Measurements from ENCODE around the gene RYK. TPM values are rescaled to one million over a fixed set of nuclear protein-coding genes. Genes with fewer than 3 reads are reported as not detected.

Gene RYK
- total and polyA plus RNA-seq, 2 donors (not counting 1 experiment from before 2014, with no cell fraction given): 60.6 to 112 TPM

DNA sequence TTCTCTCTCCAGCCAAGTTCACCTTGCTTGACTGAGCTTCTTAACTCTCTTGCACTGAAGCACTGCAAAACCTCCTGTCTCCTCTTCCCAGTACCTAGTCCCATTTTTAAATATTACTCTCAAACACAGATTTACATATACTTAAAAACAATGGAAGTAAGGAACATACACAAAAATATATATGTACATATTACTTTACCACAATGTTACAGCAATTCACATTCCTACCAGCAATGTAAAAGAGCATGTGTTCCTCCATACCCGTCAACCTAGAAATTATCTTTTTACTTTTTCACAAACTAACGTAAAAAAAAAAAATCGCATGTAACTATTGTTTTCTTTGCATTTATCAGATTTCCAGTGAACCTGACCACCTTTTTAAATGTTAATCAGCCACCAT lies 60.4 kb downstream of the RYK start:
- H3K4me2 ChIP-seq (ENCODE audit: extremely low read depth, insufficient read depth, low read length): no peak overlapping the region
- no peak overlapping the region for H3K27ac ChIP-seq (ENCODE audit: insufficient read depth, low read length)
- H3K9me3 ChIP-seq (ENCODE audit: control insufficient read depth, insufficient read depth, low read depth, low read length): no peaks in the 10 kb centered on the region
- TF ChIP-seq EZH2 (IDR thresholded peaks at IDR 0.05; ENCODE audit: low read length, missing control alignments): no peak
- TF ChIP-seq, protein P1, sequence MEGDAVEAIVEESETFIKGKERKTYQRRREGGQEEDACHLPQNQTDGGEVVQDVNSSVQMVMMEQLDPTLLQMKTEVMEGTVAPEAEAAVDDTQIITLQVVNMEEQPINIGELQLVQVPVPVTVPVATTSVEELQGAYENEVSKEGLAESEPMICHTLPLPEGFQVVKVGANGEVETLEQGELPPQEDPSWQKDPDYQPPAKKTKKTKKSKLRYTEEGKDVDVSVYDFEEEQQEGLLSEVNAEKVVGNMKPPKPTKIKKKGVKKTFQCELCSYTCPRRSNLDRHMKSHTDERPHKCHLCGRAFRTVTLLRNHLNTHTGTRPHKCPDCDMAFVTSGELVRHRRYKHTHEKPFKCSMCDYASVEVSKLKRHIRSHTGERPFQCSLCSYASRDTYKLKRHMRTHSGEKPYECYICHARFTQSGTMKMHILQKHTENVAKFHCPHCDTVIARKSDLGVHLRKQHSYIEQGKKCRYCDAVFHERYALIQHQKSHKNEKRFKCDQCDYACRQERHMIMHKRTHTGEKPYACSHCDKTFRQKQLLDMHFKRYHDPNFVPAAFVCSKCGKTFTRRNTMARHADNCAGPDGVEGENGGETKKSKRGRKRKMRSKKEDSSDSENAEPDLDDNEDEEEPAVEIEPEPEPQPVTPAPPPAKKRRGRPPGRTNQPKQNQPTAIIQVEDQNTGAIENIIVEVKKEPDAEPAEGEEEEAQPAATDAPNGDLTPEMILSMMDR (conservative IDR thresholded peaks at IDR 0.05 in 1 of 2, IDR thresholded peaks at IDR 0.05 in 1 of 2; ENCODE audit: low read depth in 1 of 2, low read length in 2 of 2): peak in 1 of 2 donors; percentile 27
- H3K79me2 ChIP-seq (ENCODE audit: control insufficient read depth, insufficient read depth, low read length): no peaks in the 10 kb centered on the region
- H4K20me1 ChIP-seq (ENCODE audit: control insufficient read depth, extremely low read depth, insufficient read depth, low read length): no peaks in the 10 kb centered on the region
- H2AFZ ChIP-seq (ENCODE audit: low read length): no peak overlapping the region
- H3K4me1 ChIP-seq (ENCODE audit: control insufficient read depth, extremely low read depth, insufficient read depth, low read length): no peaks in the 10 kb centered on the region
- no peak for DNase-seq (ENCODE audit: low read depth in 2 of 2)
- H3K4me3 ChIP-seq (replicated peaks in 1 of 4; ENCODE audit: control extremely low read depth in 1 of 4, insufficient read depth in 1 of 4, low read depth in 3 of 4, low read length in 4 of 4): no peak overlapping the region
- no peak overlapping the region for H3K9ac ChIP-seq (ENCODE audit: insufficient read depth, low read length)
- H3K36me3 ChIP-seq (ENCODE audit: control insufficient read depth, insufficient read depth, low read length): peaks cover 2% of the 10 kb centered on the region
- no peaks in the 10 kb centered on the region for H3K27me3 ChIP-seq (ENCODE audit: control insufficient read depth, insufficient read depth, low read length)

GRCh38 chr3:134189849-134190248 lies 60.8 kb downstream of the RYK start:
- Histone ChIP-seq H3K4me2 (ENCODE audit: extremely low read depth, insufficient read depth, low read length) (no peak overlapping the region), H4K20me1 (ENCODE audit: control insufficient read depth, extremely low read depth, insufficient read depth, low read length) (no peaks in the 10 kb centered on the region), H3K4me1 (ENCODE audit: control insufficient read depth, extremely low read depth, insufficient read depth, low read length) (no peaks in the 10 kb centered on the region), H3K9me3 (ENCODE audit: control insufficient read depth, insufficient read depth, low read depth, low read length) (no peaks in the 10 kb centered on the region), H3K27ac (ENCODE audit: insufficient read depth, low read length) (no peak overlapping the region), H3K36me3 (ENCODE audit: control insufficient read depth, insufficient read depth, low read length) (peaks cover 2% of the 10 kb centered on the region), H3K79me2 (ENCODE audit: control insufficient read depth, insufficient read depth, low read length) (no peaks in the 10 kb centered on the region), H2AFZ (ENCODE audit: low read length) (no peak overlapping the region), H3K4me3 (replicated peaks in 1 of 4; ENCODE audit: control extremely low read depth in 1 of 4, insufficient read depth in 1 of 4, low read depth in 3 of 4, low read length in 4 of 4) (no peak overlapping the region), H3K9ac (ENCODE audit: insufficient read depth, low read length) (no peak overlapping the region), H3K27me3 (ENCODE audit: control insufficient read depth, insufficient read depth, low read length) (no peaks in the 10 kb centered on the region)
- peak in 1 of 2 donors; percentile 28 for DNase-seq (ENCODE audit: low read depth in 2 of 2)
- TF ChIP-seq, protein P1 (conservative IDR thresholded peaks at IDR 0.05 in 1 of 2, IDR thresholded peaks at IDR 0.05 in 1 of 2; ENCODE audit: low read depth in 1 of 2, low read length in 2 of 2): no peak
- TF ChIP-seq EZH2 (IDR thresholded peaks at IDR 0.05; ENCODE audit: low read length, missing control alignments): no peak

- Histone ChIP-seq H3K4me2 (ENCODE audit: extremely low read depth, insufficient read depth, low read length) (no peak overlapping the region), H3K9me3 (ENCODE audit: control insufficient read depth, insufficient read depth, low read depth, low read length) (no peaks in the 10 kb centered on the region), H3K4me3 (replicated peaks in 1 of 4; ENCODE audit: control extremely low read depth in 1 of 4, insufficient read depth in 1 of 4, low read depth in 3 of 4, low read length in 4 of 4) (no peak overlapping the region), H3K27ac (ENCODE audit: insufficient read depth, low read length) (no peak overlapping the region), H3K79me2 (ENCODE audit: control insufficient read depth, insufficient read depth, low read length) (no peaks in the 10 kb centered on the region), H3K27me3 (ENCODE audit: control insufficient read depth, insufficient read depth, low read length) (no peaks in the 10 kb centered on the region), H2AFZ (ENCODE audit: low read length) (no peak overlapping the region), H3K36me3 (ENCODE audit: control insufficient read depth, insufficient read depth, low read length) (peaks cover 2% of the 10 kb centered on the region), H4K20me1 (ENCODE audit: control insufficient read depth, extremely low read depth, insufficient read depth, low read length) (no peaks in the 10 kb centered on the region), H3K9ac (ENCODE audit: insufficient read depth, low read length) (no peak overlapping the region), H3K4me1 (ENCODE audit: control insufficient read depth, extremely low read depth, insufficient read depth, low read length) (no peaks in the 10 kb centered on the region)
- no peak for TF ChIP-seq EZH2 (IDR thresholded peaks at IDR 0.05; ENCODE audit: low read length, missing control alignments)
- TF ChIP-seq, protein P1 (conservative IDR thresholded peaks at IDR 0.05 in 1 of 2, IDR thresholded peaks at IDR 0.05 in 1 of 2; ENCODE audit: low read depth in 1 of 2, low read length in 2 of 2): no peak
- DNase-seq (ENCODE audit: low read depth in 2 of 2): no peak
Measured at GRCh38 chr3:134186391-134186790, 64.3 kb downstream of the RYK start.
